Measurements from ENCODE around the gene DSP. TPM values are rescaled to one million over a fixed set of nuclear protein-coding genes. Genes with fewer than 3 reads are reported as not detected.

DSP gene
- polyA plus RNA-seq, 1 donor (not counting 4 experiments of a cell fraction or from before 2014, with no cell fraction given) = 255 TPM

- Histone ChIP-seq H3K9ac (ENCODE audit: control insufficient read depth, extremely low read depth, insufficient read depth, low read length) (no peak overlapping the region), H3K9me3 (ENCODE audit: control insufficient read depth, low read depth, low read length) (no peaks in the 10 kb centered on the region), H3K4me3 (ENCODE audit: control insufficient read depth in 2 of 3, extremely low read depth in 1 of 3, insufficient read depth in 2 of 3, low read depth in 1 of 3, low read length in 3 of 3) (no peak overlapping the region), H3K27ac (ENCODE audit: control insufficient read depth, insufficient read depth, low read length) (no peak overlapping the region), H3K4me1 (ENCODE audit: control insufficient read depth, extremely low read depth, insufficient read depth, low read length) (no peaks in the 10 kb centered on the region), H3K79me2 (ENCODE audit: control insufficient read depth, insufficient read depth, low read length) (peaks cover 12% of the 10 kb centered on the region), H2AFZ (ENCODE audit: control insufficient read depth, low read length) (no peak overlapping the region), H3K4me2 (ENCODE audit: control insufficient read depth, extremely low read depth, insufficient read depth, low read depth, low read length) (no peak overlapping the region), H4K20me1 (ENCODE audit: control insufficient read depth, extremely low read depth, insufficient read depth, low read length) (peaks cover 7% of the 10 kb centered on the region), H3K36me3 (ENCODE audit: control insufficient read depth in 2 of 2, extremely low read depth in 1 of 2, insufficient read depth in 2 of 2, low read length in 2 of 2) (peaks cover 61 to 73% of the 10 kb centered on the region in 2 experiments), H3K27me3 (ENCODE audit: control insufficient read depth, extremely low read depth, insufficient read depth, low read length) (no peaks in the 10 kb centered on the region), H3K9me1 (ENCODE audit: control insufficient read depth, extremely low read depth, insufficient read depth, low read length) (no peaks in the 10 kb centered on the region)
- no peak for DNase-seq (ENCODE audit: low read depth, low spot score)
- no peak for TF ChIP-seq CTCF (optimal IDR thresholded peaks at IDR 0.05 in 1 of 3, IDR thresholded peaks at IDR 0.05 in 1 of 3, conservative IDR thresholded peaks at IDR 0.05 in 1 of 3; ENCODE audit: extremely low read depth in 1 of 3, insufficient read depth in 2 of 3, low read length in 3 of 3)
- no peak for TF ChIP-seq EZH2 (IDR thresholded peaks at IDR 0.05; ENCODE audit: low read length)
- FAIRE-seq = no peak
- dilution Hi-C loops (cut with MboI; ENCODE audit: extremely low pct_ligation_motif_present, low sequenced_read_pairs) = loop anchor here (25.0 kb wide), 1 partner anchor 169 kb away; no protein-coding TSS in a partner anchor
Measured at GRCh38 chr6:7580927-7581618, 39.6 kb downstream of the DSP start.

GRCh38 chr6:7585287-7585930 is 43.9 kb downstream of the DSP start:
- TF ChIP-seq CTCF (optimal IDR thresholded peaks at IDR 0.05 in 1 of 3, IDR thresholded peaks at IDR 0.05 in 1 of 3, conservative IDR thresholded peaks at IDR 0.05 in 1 of 3; ENCODE audit: extremely low read depth in 1 of 3, insufficient read depth in 2 of 3, low read length in 3 of 3) = no peak
- no peak for TF ChIP-seq EZH2 (IDR thresholded peaks at IDR 0.05; ENCODE audit: low read length)
- DNase-seq (ENCODE audit: low read depth, low spot score) = no peak
- no peak for FAIRE-seq
- Histone ChIP-seq H4K20me1 (ENCODE audit: control insufficient read depth, extremely low read depth, insufficient read depth, low read length) (peaks cover 7% of the 10 kb centered on the region), H3K9ac (ENCODE audit: control insufficient read depth, extremely low read depth, insufficient read depth, low read length) (no peak overlapping the region), H3K9me1 (ENCODE audit: control insufficient read depth, extremely low read depth, insufficient read depth, low read length) (no peaks in the 10 kb centered on the region), H3K4me3 (ENCODE audit: control insufficient read depth in 2 of 3, extremely low read depth in 1 of 3, insufficient read depth in 2 of 3, low read depth in 1 of 3, low read length in 3 of 3) (no peak overlapping the region), H3K4me1 (ENCODE audit: control insufficient read depth, extremely low read depth, insufficient read depth, low read length) (peaks cover 10% of the 10 kb centered on the region), H3K27ac (ENCODE audit: control insufficient read depth, insufficient read depth, low read length) (no peak overlapping the region), H3K79me2 (ENCODE audit: control insufficient read depth, insufficient read depth, low read length) (peaks cover 15% of the 10 kb centered on the region), H3K27me3 (ENCODE audit: control insufficient read depth, extremely low read depth, insufficient read depth, low read length) (no peaks in the 10 kb centered on the region), H3K36me3 (ENCODE audit: control insufficient read depth in 2 of 2, extremely low read depth in 1 of 2, insufficient read depth in 2 of 2, low read length in 2 of 2) (peaks cover 34 to 48% of the 10 kb centered on the region in 2 experiments), H3K9me3 (ENCODE audit: control insufficient read depth, low read depth, low read length) (no peaks in the 10 kb centered on the region), H3K4me2 (ENCODE audit: control insufficient read depth, extremely low read depth, insufficient read depth, low read depth, low read length) (no peak overlapping the region), H2AFZ (ENCODE audit: control insufficient read depth, low read length) (no peak overlapping the region)
- dilution Hi-C loops (cut with MboI; ENCODE audit: extremely low pct_ligation_motif_present, low sequenced_read_pairs) = loop anchor here (25.0 kb wide), 1 partner anchor 173 kb away; no protein-coding TSS in a partner anchor

Measured in keratinocyte (primary cell).